ENCODE measurements around the gene RMND1.
"Not testable (repeated sequence)": the region's sequence is repeated elsewhere in the genome, so short reads cannot be mapped to it uniquely, and the experiment has no call there.

Gene RMND1

GRCh38 chr6:151452750-151453427 is 963 bp upstream of the RMND1 start:
- no peak for DNase-seq

GRCh38 chr6:151451417-151451949 is 443 bp downstream of the RMND1 start:
- no peak for DNase-seq

- DNase-seq, result not testable (repeated sequence)
Observed at GRCh38 chr6:151450928-151451327, 998 bp downstream of the RMND1 start.

GRCh38 chr6:151448623-151449022 is 3.3 kb downstream of the RMND1 start:
- DNase-seq, result no peak

GRCh38 chr6:151447237-151447636 is 4.7 kb downstream of the RMND1 start:
- DNase-seq, result no peak

- no peak for DNase-seq
Observed at GRCh38 chr6:151445482-151445881, 6.4 kb downstream of the RMND1 start.

GRCh38 chr6:151443911-151444621 is 7.9 kb downstream of the RMND1 start:
- no peak for DNase-seq

- DNase-seq, result no peak
Observed at GRCh38 chr6:151443454-151443853, 8.5 kb downstream of the RMND1 start.

GRCh38 chr6:151442371-151442770 is 9.6 kb downstream of the RMND1 start:
- DNase-seq, result no peak

- DNase-seq, result no peak
Observed at GRCh38 chr6:151441390-151442166, 10.3 kb downstream of the RMND1 start.

- peak in 1 of 2 donors; percentile 47 for DNase-seq
Observed at GRCh38 chr6:151440930-151441329, 11.0 kb downstream of the RMND1 start.

- peak in 1 of 2 donors; percentile 17 for DNase-seq
Observed at GRCh38 chr6:151440498-151440897, 11.4 kb downstream of the RMND1 start.

GRCh38 chr6:151437401-151437800 is 14.5 kb downstream of the RMND1 start:
- no peak for DNase-seq

- no peak for DNase-seq
Observed at GRCh38 chr6:151436802-151437201, 15.1 kb downstream of the RMND1 start.

GRCh38 chr6:151436300-151436699 is 15.6 kb downstream of the RMND1 start:
- no peak for DNase-seq

GRCh38 chr6:151434369-151434768 is 17.6 kb downstream of the RMND1 start:
- no peak for DNase-seq

- DNase-seq, result no peak
Observed at GRCh38 chr6:151432651-151433050, 19.3 kb downstream of the RMND1 start.

- no peak for DNase-seq
Observed at GRCh38 chr6:151431337-151431736, 20.6 kb downstream of the RMND1 start.

- no peak for DNase-seq
Observed at GRCh38 chr6:151430886-151431285, 21.0 kb downstream of the RMND1 start.

GRCh38 chr6:151428093-151428735 is 23.7 kb downstream of the RMND1 start:
- DNase-seq, result no peak

- DNase-seq, result no peak
Observed at GRCh38 chr6:151425561-151425960, 26.4 kb downstream of the RMND1 start.

- no peak for DNase-seq
Observed at GRCh38 chr6:151422981-151423380, 28.9 kb downstream of the RMND1 start.

- DNase-seq, result no peak
Observed at GRCh38 chr6:151417477-151417876, 34.4 kb downstream of the RMND1 start.

Measured in CD4-positive, alpha-beta T cell treated with Interleukin-4 for 1 hour (primary cell).